ENCODE data around the gene DOCK11.

GRCh38 chrX:118631586-118631985 is 136.0 kb downstream of the DOCK11 start:
- TF ChIP-seq CTCF (IDR thresholded peaks at IDR 0.05) (no peak), ATF3 (CRISPR knock-in tag; conservative IDR thresholded peaks at IDR 0.05) (no peak), USF2 (CRISPR knock-in tag; IDR thresholded peaks at IDR 0.05) (no peak), STAT6 (CRISPR knock-in tag; conservative IDR thresholded peaks at IDR 0.05; ENCODE audit: low read depth) (no peak), NFYB (CRISPR knock-in tag; conservative IDR thresholded peaks at IDR 0.05; ENCODE audit: low read depth) (no peak), NR2C2 (CRISPR knock-in tag; IDR thresholded peaks at IDR 0.05) (no peak)
